Stimulated activated CD4-positive, alpha-beta T cell treated with anti-CD3 and anti-CD28 coated beads, Interleukin-1b, Interleukin-23, amount 100 ng/mL, for 48 hours (primary cell): ENCODE measurements around the gene LY6G6C.

ENCODE experiments used
- DNase-seq: peaks from one replicate; pipeline ENCODE4 v3.0.0-alpha.2; 2020

The LY6G6C gene

GRCh38 chr6:31740397-31741223 is 19.1 kb upstream of the LY6G6C start:
- no peak for DNase-seq

DNA sequence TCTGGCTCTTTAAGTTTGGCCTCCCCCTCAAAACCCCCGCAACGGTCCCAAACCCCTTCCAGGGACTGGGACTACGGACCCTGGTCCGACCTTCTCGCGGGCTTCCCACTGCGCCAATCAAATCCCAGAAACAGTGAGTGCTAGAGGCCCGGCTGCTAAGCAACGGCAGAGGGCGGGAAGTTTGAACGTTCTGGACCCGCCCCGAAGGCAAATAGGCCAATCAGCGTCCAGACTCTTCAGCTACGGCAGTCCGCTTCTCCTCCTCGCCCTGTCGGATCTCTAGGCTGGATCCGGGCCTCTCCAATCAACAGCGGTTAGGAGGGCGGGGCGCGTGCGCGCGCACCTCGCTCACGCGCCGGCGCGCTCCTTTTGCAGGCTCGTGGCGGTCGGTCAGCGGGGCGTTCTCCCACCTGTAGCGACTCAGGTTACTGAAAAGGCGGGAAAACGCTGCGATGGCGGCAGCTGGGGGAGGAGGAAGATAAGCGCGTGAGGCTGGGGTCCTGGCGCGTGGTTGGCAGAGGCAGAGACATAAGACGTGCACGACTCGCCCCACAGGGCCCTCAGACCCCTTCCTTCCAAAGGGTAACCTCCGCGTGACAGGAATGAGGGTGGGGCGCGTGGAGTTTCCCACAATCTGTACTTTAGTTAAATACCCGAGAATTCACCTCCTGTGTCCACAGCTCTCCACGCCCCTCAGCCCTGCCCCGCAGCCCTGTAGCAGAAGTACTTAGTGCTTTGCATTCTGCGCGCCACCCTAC is 18.3 kb upstream of the LY6G6C start, which contains the start of gene MSH5:
Gene MSH5 (plus strand): TSS at position 367 of the 758 bp plus-strand sequence. CDS start 462 bp downstream, outside the sequence.
- peak; percentile 98 for DNase-seq

GRCh38 chr6:31737991-31738979 is 16.7 kb upstream of the LY6G6C start:
- DNase-seq = peak; percentile 48

DNA sequence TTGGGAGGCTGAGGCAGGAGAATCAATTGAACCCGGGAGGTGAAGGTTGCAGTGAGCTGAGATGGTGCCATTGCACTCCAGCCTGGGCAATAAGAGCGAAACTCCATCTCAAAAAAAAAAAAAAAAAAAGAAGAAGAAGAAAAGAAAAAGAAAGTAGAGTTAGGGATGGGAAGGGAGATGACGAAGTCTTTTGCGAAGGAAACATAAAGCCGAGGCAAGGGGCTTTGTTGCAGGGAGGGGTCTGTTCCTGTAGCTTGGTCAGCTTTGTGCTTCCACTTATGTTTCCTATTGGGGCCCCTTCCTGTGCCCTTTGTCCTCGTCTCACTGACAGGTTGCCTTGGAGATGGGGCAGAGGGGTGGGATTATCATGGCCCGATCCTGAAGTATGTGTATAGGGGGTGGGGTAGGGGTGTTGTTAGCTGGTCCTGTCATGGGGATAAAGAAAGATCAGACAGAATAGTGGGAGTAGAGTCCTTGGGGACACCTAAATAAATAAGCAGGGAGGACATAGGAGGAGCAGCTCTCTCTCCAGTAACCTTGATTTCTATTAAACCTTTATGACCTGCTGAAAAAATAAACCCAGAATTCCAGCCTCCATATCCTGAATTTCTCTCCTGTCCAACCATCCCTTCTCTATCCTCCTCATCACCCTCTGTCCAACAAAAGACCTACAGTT is 15.9 kb upstream of the LY6G6C start:
- no peak for DNase-seq

DNA sequence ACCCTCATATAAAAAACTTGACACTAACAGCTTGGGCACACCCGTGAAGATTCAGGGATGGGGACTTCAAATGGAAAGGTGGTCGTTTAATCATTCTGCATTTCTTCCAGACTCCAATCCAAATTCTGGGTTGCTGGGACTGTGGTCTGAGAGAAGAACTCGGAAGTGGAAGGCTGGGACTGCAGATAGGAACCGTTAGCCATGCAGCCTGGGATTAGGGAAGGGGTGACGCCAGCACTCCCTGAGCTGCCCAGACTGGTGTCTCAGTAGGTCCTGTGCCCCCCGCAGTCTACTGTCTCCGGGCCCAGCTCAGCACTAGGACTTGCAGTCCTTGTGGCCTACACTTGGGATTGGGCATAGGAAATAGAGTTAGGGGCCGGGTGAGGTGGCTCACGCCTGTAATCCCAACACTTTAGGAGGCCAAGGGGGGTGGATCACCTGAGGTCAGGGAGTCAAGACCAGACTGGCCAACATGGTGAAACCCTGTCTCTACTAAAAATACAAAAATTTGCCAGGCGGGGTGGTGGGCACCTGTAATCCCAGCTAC is 15.3 kb upstream of the LY6G6C start:
- no peak for DNase-seq

DNA sequence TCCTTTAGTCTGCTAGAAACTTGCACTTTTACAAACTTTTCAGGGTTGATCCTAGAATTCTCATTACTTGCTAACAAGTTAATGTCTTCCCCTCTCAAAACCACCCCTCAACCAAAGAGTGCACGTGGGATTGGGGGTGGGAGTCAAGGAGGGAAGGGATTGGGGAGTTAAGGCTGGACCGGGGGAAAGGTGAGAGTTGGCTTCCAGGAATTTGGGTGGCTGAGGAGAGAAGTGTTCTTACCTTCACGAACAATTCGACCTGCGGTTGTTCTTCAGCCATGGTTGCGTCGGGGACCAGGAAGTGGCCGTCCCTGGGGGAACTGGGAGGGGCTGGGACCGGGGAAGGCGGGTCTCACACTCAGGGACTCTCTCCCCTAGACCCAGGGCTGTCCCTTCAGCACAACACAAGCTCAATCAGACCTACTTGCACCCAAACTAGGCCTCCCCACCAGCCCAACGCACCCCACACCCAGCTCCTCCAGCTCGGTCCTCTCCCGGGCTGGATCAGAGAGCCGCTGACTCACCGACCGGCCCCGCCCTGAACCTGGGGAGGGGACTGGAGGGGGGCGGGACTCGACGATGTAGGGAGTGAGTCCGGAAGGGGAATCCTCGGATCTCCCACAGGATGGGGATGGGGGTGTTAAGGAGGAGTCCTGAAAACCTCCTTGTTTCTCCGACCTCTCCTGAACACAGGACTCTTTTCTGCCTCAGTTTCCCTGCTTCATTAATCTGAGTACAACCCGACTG is 14.6 kb upstream of the LY6G6C start, which contains the start of gene CLIC1:
Gene CLIC1 (minus strand): TSS at position 510 of the 747 bp plus-strand sequence. CDS start 230 bp downstream, at position 280.
- DNase-seq = peak; percentile 81

DNA sequence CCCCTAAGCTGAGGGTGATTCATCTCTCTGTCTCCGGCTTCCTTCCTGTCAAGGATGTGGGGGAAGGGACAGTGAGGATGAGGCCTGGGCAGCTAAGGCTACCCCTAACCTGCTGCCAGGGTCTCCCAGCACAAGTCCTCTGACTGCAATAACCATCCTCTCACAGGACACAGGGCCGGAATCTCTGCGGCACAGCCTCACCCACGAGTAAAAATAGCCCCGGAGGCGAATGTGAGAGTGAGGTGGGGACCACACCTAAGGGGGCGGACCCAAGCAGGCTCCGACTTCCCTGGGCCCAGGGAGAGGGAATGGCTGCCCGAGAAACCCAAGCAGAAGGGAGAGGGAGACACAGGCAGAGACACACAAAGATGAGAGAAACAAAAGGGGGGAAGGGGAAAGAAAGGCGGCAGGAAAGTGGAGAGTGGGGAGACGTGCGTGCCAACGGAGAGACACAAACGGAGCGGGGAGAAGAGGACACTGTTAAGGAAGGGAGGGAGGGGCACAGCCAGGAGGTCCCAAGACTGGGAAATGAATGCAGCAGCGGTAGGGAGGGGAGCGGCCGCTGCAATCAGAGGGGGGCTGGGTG is 13.4 kb upstream of the LY6G6C start:
- DNase-seq = peak; percentile 41

DNA sequence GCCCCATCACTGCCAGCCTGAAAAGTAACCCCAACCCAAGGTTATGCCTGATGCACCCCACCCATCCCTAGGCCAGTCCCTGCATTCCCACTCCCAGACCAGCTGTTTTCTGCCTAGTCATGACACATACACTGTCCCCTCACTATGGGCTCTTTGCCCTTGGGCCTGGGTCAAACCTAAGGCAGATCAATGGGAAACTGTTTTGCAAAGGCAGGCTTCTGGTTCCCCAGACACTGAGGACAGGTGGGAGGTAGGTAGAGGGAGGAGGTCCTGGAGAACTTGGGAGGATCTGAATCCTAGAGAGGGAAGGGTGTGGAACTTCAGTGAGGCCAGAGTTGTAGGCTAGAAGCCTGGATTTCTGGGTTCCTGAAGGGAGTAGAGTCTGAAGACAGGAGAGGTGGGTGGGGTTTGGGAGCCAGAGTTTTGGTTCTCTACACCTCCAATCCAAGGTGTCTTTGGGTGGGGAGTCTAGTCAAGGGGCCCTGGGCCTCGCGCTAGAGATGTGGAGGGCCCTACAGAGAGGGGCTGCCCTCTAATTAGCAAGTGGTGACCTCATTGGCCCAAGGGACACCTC is 12.8 kb upstream of the LY6G6C start:
- DNase-seq = no peak

DNA sequence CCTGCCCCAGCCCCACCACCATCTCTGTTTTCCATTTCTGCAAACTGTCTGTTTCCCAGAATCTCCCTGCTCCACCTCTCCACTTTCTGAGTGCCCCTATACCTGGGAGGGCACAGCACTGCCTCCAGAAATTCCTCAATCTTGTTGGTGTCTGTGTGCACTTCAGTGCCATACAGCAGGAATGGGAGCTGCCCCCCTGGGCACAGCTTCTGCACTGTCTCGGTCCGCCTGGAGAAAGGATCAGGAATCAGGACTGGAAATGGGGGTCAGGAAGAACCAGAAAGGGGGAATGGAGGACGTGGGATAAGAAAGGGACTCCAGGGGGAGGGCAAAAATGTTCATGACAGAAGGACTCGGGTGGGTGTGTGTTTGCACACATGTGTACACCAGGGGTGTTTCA is 12.2 kb upstream of the LY6G6C start:
- DNase-seq = no peak

GRCh38 chr6:31732029-31732428 is 10.5 kb upstream of the LY6G6C start:
- no peak for DNase-seq

- no peak for DNase-seq
These were observed 9.1 kb upstream of the LY6G6C start for GRCh38 chr6:31730631-31731086.

GRCh38 chr6:31729979-31730630 is 8.6 kb upstream of the LY6G6C start:
- DNase-seq = peak; percentile 55

DNA sequence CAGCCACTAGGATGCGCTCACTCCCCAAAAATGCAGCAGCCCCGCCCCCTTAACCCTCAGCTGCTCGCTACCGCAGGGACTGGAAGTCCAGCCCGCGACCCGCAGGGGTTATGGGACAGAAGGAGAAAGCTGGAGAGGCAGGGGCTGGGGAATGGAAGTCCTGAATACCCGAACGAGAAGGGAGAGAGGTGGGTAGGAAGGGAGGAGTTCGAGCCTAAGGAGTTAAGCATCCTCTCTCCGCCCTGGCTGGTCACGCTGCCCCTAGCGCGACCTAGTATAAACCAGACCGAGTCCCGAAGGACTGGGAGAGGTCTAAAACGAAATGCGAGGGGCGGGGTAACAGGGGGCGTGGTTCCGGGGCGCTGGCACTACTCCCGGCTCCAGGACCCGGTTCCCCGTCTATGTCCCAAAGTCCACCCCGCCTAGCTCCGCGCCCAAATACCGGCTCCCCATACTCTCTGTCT is 8.0 kb upstream of the LY6G6C start:
- peak; percentile 69 for DNase-seq

- DNase-seq = no peak
These were observed 7.4 kb upstream of the LY6G6C start, which contains the start of gene DDAH2 for GRCh38 chr6:31728767-31729514. Gene DDAH2, minus strand, starts transcription at chr6:31729299. Its CDS starts 138 bp downstream, at chr6:31729161.

GRCh38 chr6:31727717-31728671 is 6.4 kb upstream of the LY6G6C start:
- DNase-seq = no peak

DNA sequence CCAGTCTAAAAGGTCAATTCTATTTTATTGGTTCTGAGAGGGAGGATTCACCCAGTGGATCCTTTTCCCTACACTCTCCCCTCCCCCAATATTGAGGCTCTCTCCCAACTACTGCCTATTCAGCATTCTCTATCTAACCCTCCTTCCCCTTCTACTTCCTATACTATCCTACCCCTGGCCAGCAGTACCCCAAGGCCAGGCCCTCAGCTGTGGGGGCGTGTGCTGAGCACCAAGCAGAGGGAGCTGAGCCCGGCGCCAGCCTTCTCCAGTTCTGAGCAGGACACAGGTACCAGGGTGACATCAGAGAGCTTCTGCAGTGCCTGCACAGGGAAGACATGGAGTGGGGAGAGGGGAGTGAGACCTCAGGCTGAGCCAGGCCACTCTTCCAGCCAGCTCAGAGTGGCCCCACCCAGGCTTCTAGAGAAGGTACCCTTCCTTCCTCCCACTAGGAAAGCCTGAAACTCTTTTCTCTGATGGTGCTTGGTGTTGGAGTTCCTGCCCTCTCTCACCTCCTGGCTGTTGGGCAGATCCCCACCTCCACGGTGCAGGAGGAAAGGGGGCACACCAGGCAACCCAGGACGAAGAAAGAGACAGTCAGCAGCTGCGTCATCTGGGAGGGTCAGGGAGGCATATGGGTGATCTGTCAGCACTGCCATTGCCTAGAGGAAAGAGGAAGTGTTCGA is 5.6 kb upstream of the LY6G6C start:
- no peak for DNase-seq
